HEK293 (cell line): ENCODE data around the gene TTLL13.

ENCODE experiments used
- CTCF ChIA-PET: fragments of 350-600 bp; formaldehyde crosslinking; extraction: SDS; loops from one replicate; lab custom pipeline; 2021; ENCODE audit warnings: antibody characterized with exemption; lab: Yijun Ruan, JAX
- POLR2A ChIA-PET: fragments of 300-600 bp; formaldehyde crosslinking; extraction: SDS; loops from one replicate; lab custom pipeline; 2020; ENCODE audit warnings: antibody characterized with exemption, inconsistent platforms; lab: Yijun Ruan, JAX
- H3K27ac ChIP-seq: fragments of 200-500 bp; sonication (Bioruptor generic); 2 replicates; pipeline ENCODE4 v1.5.1; 2014; ENCODE audit warnings: low read depth, low read length, control low read depth, inconsistent platforms; ENCODE audit errors: extremely low read depth
- H3K36me3 ChIP-seq, 2 experiments: fragments of 200-500 bp in 1 of 2; sonication (Bioruptor generic) in 1 of 2; 1 replicate in 1 of 2; 2 replicates in 1 of 2; pipeline ENCODE4 v1.5.1; 2014 to 2017; ENCODE audit warnings: inconsistent platforms in 2 of 2, low read length in 2 of 2; ENCODE audit not compliant: control insufficient read depth in 2 of 2, insufficient read depth in 1 of 2
- H3K4me1 ChIP-seq: fragments of 200-500 bp; sonication (Bioruptor generic); 2 replicates; pipeline ENCODE4 v1.5.1; 2014; ENCODE audit warnings: mild to moderate bottlenecking, low read length, inconsistent platforms; ENCODE audit not compliant: control insufficient read depth, insufficient read depth
- H3K4me3 ChIP-seq: 2 replicates; pipeline ENCODE4 v1.5.1; 2011; ENCODE audit warnings: low read depth, mild to moderate bottlenecking, control low read depth, low read length, moderate library complexity
- H3K9me3 ChIP-seq: fragments of 200-500 bp; sonication (Bioruptor generic); 2 replicates; pipeline ENCODE4 v1.5.1; 2014; ENCODE audit warnings: low read depth, low read length, inconsistent platforms; ENCODE audit not compliant: control insufficient read depth, insufficient read depth
- KLF1 ChIP-seq: fragments of 450-650 bp; formaldehyde crosslinking; IDR thresholded peaks from 2 replicates; pipeline ENCODE4 v1.5.1; 2016; ENCODE audit warnings: missing biosample characterization, missing genetic modification characterization
- TRIM28 ChIP-seq: IDR thresholded peaks from 2 replicates; pipeline ENCODE4 v1.6.1; 2011; ENCODE audit warnings: low read length, control low read depth, borderline replicate concordance
- ZBTB17 ChIP-seq: fragments of 450-650 bp; formaldehyde crosslinking; IDR thresholded peaks from 2 replicates; pipeline ENCODE4 v1.5.1; 2016; ENCODE audit warnings: missing biosample characterization, missing genetic modification characterization
- ZFP3 ChIP-seq: fragments of 450-650 bp; formaldehyde crosslinking; IDR thresholded peaks from 2 replicates; pipeline ENCODE4 v1.5.1; 2016; ENCODE audit warnings: low read depth, missing biosample characterization, missing genetic modification characterization
- ZNF221 ChIP-seq: fragments of 450-650 bp; formaldehyde crosslinking; IDR thresholded peaks from 2 replicates; pipeline ENCODE4 v1.5.1; 2017; ENCODE audit warnings: missing biosample characterization, missing genetic modification characterization, borderline replicate concordance
- ZNF274 ChIP-seq, 2 experiments: fragments of 200-500 bp in 1 of 2; fragments of 450-650 bp in 1 of 2; sonication (Bioruptor generic) in 1 of 2; formaldehyde crosslinking in 1 of 2; IDR thresholded peaks; 2 replicates each; pipeline versions ENCODE4 v1.5.1 to v1.6.1; 2014 to 2016; ENCODE audit warnings: borderline replicate concordance in 1 of 2, inconsistent platforms in 1 of 2, low read length in 1 of 2, missing biosample characterization in 1 of 2, missing genetic modification characterization in 1 of 2
- ZNF292 ChIP-seq: fragments of 450-650 bp; formaldehyde crosslinking; IDR thresholded peaks from 2 replicates; pipeline ENCODE4 v1.5.1; 2016; ENCODE audit warnings: low read depth, missing biosample characterization, missing genetic modification characterization, borderline replicate concordance
- ZNF394 ChIP-seq: fragments of 450-650 bp; formaldehyde crosslinking; IDR thresholded peaks from 2 replicates; pipeline ENCODE4 v1.5.1; 2016; ENCODE audit warnings: missing biosample characterization, missing genetic modification characterization, mild to moderate bottlenecking, moderate library complexity, borderline replicate concordance
- ZNF473 ChIP-seq: fragments of 450-650 bp; formaldehyde crosslinking; IDR thresholded peaks from 2 replicates; pipeline ENCODE4 v1.5.1; 2017; ENCODE audit warnings: missing biosample characterization, missing genetic modification characterization
- ZNF514 ChIP-seq: fragments of 450-650 bp; formaldehyde crosslinking; IDR thresholded peaks from 2 replicates; pipeline ENCODE4 v1.5.1; 2016; ENCODE audit warnings: missing biosample characterization, missing genetic modification characterization
- ZNF530 ChIP-seq: fragments of 450-650 bp; formaldehyde crosslinking; IDR thresholded peaks from 2 replicates; pipeline ENCODE4 v1.5.1; 2016; ENCODE audit warnings: low read depth, missing biosample characterization, missing genetic modification characterization
- ZNF544 ChIP-seq: fragments of 450-650 bp; formaldehyde crosslinking; IDR thresholded peaks from 2 replicates; pipeline ENCODE4 v1.5.0; 2017; ENCODE audit warnings: missing biosample characterization, missing genetic modification characterization
- ZNF621 ChIP-seq: fragments of 450-650 bp; formaldehyde crosslinking; IDR thresholded peaks from 2 replicates; pipeline ENCODE4 v1.5.1; 2017; ENCODE audit warnings: missing biosample characterization, missing genetic modification characterization
- ZNF626 ChIP-seq: fragments of 450-650 bp; sonication (Bioruptor Pico); formaldehyde crosslinking; IDR thresholded peaks from 2 replicates; pipeline ENCODE4 v1.5.1; 2018; ENCODE audit warnings: missing biosample characterization, missing genetic modification characterization, inconsistent platforms
- ZNF670 ChIP-seq: fragments of 450-650 bp; formaldehyde crosslinking; IDR thresholded peaks from 2 replicates; pipeline ENCODE4 v1.5.1; 2016; ENCODE audit warnings: missing biosample characterization, missing genetic modification characterization, low read depth
- ZNF777 ChIP-seq: fragments of 450-650 bp; formaldehyde crosslinking; IDR thresholded peaks from 2 replicates; pipeline ENCODE4 v1.5.1; 2017; ENCODE audit warnings: missing biosample characterization, missing genetic modification characterization, borderline replicate concordance
- ZNF791 ChIP-seq: fragments of 450-650 bp; formaldehyde crosslinking; IDR thresholded peaks from 2 replicates; pipeline ENCODE4 v1.5.1; 2016; ENCODE audit warnings: missing biosample characterization, missing genetic modification characterization
- ZNF830 ChIP-seq: fragments of 450-650 bp; IDR thresholded peaks from 2 replicates; pipeline ENCODE4 v1.5.0; 2018; ENCODE audit warnings: missing biosample characterization, missing genetic modification characterization, low read depth, mild to moderate bottlenecking, moderate library complexity
- ZXDB ChIP-seq: fragments of 450-650 bp; formaldehyde crosslinking; IDR thresholded peaks from 2 replicates; pipeline ENCODE4 v1.5.1; 2016; ENCODE audit warnings: missing biosample characterization, missing genetic modification characterization
- TF ChIP-seq, protein P1 (sequence below): fragments of 450-650 bp; formaldehyde crosslinking; optimal IDR thresholded peaks from 2 replicates; pipeline ENCODE3; 2016; ENCODE audit warnings: missing biosample characterization, mild to moderate bottlenecking, missing genetic modification characterization
- TF ChIP-seq, protein P2 (sequence below): fragments of 450-650 bp; formaldehyde crosslinking; IDR thresholded peaks from 2 replicates; pipeline ENCODE4 v1.5.1; 2017; ENCODE audit warnings: missing biosample characterization, missing genetic modification characterization
- TF ChIP-seq, protein P3 (sequence below): fragments of 450-650 bp; formaldehyde crosslinking; IDR thresholded peaks from 2 replicates; pipeline ENCODE4 v1.5.1; 2016; ENCODE audit warnings: missing biosample characterization, missing genetic modification characterization
- TF ChIP-seq, protein P4 (sequence below): fragments of 450-650 bp; formaldehyde crosslinking; IDR thresholded peaks from 2 replicates; pipeline ENCODE4 v1.5.1; 2016; ENCODE audit warnings: missing biosample characterization, missing genetic modification characterization
- TF ChIP-seq, protein P5 (sequence below): fragments of 450-650 bp; IDR thresholded peaks from 2 replicates; pipeline ENCODE4 v1.5.1; 2018; ENCODE audit warnings: missing biosample characterization, missing genetic modification characterization

Gene TTLL13

DNA sequence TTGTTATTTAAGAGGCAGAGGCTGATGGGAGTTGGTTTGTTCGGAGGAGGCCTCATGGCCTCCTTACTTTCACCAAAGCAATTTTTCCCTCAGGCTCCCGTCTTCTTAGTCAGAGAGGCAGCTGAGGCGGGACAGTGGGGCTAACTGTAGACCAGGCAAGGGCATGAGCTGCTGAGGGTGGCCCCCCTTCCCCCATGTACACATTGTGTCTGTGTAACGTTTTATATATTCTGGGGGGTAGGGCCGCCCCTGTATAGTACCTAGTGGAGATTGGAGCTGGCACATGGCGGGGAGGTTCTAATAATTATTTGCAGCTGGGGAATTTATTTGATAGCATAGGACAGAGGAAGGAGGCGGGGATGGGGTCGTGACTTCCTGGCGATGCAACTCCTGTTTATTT is 51.2 kb downstream of the TTLL13 start:
- H3K36me3 ChIP-seq: no peaks in the 10 kb centered on the region
- ChIA-PET CTCF (interaction anchor here (0.5 to 3.4 kb wide), 17 partner anchors 7 to 284 kb away, joined by 3 to 28 read pairs (median 6); no protein-coding TSS in a partner anchor), POLR2A (no interaction called here)
- H3K4me1 ChIP-seq: no peaks in the 10 kb centered on the region
- no peak overlapping the region for H3K27ac ChIP-seq
- H3K4me3 ChIP-seq: no peak overlapping the region
- no peaks in the 10 kb centered on the region for H3K9me3 ChIP-seq
- TF ChIP-seq ZNF621 (tag by site-specific recombination): no peak
- TF ChIP-seq ZNF544 (tag by site-specific recombination): no peak
- TF ChIP-seq ZNF292 (tag by site-specific recombination): no peak
- TF ChIP-seq ZNF670 (tag by site-specific recombination): no peak
- no peak for TF ChIP-seq ZNF530 (tag by site-specific recombination)
- TF ChIP-seq, protein P1, sequence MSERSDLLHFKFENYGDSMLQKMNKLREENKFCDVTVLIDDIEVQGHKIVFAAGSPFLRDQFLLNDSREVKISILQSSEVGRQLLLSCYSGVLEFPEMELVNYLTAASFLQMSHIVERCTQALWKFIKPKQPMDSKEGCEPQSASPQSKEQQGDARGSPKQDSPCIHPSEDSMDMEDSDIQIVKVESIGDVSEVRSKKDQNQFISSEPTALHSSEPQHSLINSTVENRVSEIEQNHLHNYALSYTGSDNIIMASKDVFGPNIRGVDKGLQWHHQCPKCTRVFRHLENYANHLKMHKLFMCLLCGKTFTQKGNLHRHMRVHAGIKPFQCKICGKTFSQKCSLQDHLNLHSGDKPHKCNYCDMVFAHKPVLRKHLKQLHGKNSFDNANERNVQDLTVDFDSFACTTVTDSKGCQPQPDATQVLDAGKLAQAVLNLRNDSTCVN (tag by site-specific recombination): no peak
- TF ChIP-seq ZNF830 (tag by site-specific recombination): no peak
- no peak for TF ChIP-seq ZNF394 (tag by site-specific recombination)
- TF ChIP-seq ZNF514: no peak
- no peak for TF ChIP-seq ZNF473 (tag by site-specific recombination)
- no peak for TF ChIP-seq ZNF777
- TF ChIP-seq ZBTB17 (tag by site-specific recombination): no peak

DNA sequence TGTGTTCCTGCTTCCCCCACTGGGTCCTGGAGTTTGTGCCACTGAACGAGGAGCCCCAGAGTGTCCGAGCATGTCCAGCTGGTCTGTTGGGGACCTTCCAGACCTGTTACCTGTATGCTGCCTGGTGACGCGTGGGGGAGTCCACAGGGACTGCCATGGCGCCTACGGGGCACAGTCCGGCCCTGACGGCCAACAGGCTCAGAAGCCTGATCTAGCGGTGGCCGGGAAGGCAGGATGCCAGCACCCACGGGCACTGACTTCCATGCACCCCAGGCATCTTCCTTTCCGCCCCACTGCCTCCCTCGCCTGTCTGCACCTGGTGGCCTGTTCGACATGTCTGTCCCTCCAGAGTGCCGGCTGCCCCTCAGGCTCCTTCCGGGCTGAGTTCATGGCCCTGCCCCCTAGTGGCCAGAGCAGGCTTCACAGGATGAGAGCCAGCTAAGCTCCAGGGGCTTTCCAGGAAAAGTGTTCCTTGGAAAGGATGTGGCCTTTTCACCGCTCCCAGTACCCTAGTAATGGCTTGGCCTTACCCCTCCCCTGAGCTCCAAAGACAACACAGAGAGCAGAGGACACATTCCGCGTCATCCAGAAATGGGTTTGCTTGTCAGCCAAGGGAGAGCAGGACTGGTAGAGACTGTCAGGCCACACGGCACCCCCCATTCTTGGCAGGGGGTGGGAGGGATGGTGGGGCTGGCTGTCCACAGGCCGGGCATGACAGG is 51.8 kb downstream of the TTLL13 start:
- ChIA-PET POLR2A (no interaction called here), CTCF (interaction anchor here (0.5 to 3.4 kb wide), 34 partner anchors 8 to 380 kb away, joined by 3 to 28 read pairs (median 4); no protein-coding TSS in a partner anchor)
- no peaks in the 10 kb centered on the region for H3K36me3 ChIP-seq
- no peaks in the 10 kb centered on the region for H3K9me3 ChIP-seq
- no peaks in the 10 kb centered on the region for H3K4me1 ChIP-seq
- H3K27ac ChIP-seq: no peak overlapping the region
- no peak overlapping the region for H3K4me3 ChIP-seq
- TF ChIP-seq TRIM28: no peak
- TF ChIP-seq, protein P1 (tag by site-specific recombination): no peak
- no peak for TF ChIP-seq ZNF274 (IDR thresholded peaks at IDR 0.05; ENCODE audit: low read length)
- TF ChIP-seq ZNF274 (tag by site-specific recombination; IDR thresholded peaks at IDR 0.05; ENCODE audit: borderline replicate concordance): no peak
- TF ChIP-seq, protein P2, sequence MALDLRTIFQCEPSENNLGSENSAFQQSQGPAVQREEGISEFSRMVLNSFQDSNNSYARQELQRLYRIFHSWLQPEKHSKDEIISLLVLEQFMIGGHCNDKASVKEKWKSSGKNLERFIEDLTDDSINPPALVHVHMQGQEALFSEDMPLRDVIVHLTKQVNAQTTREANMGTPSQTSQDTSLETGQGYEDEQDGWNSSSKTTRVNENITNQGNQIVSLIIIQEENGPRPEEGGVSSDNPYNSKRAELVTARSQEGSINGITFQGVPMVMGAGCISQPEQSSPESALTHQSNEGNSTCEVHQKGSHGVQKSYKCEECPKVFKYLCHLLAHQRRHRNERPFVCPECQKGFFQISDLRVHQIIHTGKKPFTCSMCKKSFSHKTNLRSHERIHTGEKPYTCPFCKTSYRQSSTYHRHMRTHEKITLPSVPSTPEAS (tag by site-specific recombination): no peak
- TF ChIP-seq, protein P3, sequence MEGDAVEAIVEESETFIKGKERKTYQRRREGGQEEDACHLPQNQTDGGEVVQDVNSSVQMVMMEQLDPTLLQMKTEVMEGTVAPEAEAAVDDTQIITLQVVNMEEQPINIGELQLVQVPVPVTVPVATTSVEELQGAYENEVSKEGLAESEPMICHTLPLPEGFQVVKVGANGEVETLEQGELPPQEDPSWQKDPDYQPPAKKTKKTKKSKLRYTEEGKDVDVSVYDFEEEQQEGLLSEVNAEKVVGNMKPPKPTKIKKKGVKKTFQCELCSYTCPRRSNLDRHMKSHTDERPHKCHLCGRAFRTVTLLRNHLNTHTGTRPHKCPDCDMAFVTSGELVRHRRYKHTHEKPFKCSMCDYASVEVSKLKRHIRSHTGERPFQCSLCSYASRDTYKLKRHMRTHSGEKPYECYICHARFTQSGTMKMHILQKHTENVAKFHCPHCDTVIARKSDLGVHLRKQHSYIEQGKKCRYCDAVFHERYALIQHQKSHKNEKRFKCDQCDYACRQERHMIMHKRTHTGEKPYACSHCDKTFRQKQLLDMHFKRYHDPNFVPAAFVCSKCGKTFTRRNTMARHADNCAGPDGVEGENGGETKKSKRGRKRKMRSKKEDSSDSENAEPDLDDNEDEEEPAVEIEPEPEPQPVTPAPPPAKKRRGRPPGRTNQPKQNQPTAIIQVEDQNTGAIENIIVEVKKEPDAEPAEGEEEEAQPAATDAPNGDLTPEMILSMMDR: peak; percentile 68
- TF ChIP-seq, protein P4, sequence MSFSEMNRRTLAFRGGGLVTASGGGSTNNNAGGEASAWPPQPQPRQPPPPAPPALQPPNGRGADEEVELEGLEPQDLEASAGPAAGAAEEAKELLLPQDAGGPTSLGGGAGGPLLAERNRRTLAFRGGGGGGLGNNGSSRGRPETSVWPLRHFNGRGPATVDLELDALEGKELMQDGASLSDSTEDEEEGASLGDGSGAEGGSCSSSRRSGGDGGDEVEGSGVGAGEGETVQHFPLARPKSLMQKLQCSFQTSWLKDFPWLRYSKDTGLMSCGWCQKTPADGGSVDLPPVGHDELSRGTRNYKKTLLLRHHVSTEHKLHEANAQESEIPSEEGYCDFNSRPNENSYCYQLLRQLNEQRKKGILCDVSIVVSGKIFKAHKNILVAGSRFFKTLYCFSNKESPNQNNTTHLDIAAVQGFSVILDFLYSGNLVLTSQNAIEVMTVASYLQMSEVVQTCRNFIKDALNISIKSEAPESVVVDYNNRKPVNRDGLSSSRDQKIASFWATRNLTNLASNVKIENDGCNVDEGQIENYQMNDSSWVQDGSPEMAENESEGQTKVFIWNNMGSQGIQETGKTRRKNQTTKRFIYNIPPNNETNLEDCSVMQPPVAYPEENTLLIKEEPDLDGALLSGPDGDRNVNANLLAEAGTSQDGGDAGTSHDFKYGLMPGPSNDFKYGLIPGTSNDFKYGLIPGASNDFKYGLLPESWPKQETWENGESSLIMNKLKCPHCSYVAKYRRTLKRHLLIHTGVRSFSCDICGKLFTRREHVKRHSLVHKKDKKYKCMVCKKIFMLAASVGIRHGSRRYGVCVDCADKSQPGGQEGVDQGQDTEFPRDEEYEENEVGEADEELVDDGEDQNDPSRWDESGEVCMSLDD (tag by site-specific recombination): no peak
- TF ChIP-seq, protein P5, sequence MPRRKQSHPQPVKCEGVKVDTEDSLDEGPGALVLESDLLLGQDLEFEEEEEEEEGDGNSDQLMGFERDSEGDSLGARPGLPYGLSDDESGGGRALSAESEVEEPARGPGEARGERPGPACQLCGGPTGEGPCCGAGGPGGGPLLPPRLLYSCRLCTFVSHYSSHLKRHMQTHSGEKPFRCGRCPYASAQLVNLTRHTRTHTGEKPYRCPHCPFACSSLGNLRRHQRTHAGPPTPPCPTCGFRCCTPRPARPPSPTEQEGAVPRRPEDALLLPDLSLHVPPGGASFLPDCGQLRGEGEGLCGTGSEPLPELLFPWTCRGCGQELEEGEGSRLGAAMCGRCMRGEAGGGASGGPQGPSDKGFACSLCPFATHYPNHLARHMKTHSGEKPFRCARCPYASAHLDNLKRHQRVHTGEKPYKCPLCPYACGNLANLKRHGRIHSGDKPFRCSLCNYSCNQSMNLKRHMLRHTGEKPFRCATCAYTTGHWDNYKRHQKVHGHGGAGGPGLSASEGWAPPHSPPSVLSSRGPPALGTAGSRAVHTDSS (tag by site-specific recombination): no peak
- no peak for TF ChIP-seq KLF1 (tag by site-specific recombination)
- TF ChIP-seq ZNF791: no peak
- TF ChIP-seq ZNF626 (tag by site-specific recombination): no peak
- TF ChIP-seq ZNF221: no peak
- no peak for TF ChIP-seq ZFP3
- peak; percentile 45; the same call in 1 of the 2 replicates for TF ChIP-seq ZXDB (tag by site-specific recombination)
